Left ventricle myocardium inferior (tissue), 1 donor: ENCODE data around the gene UVRAG. TPM values are rescaled to one million over a fixed set of nuclear protein-coding genes. Genes with fewer than 3 reads are reported as not detected.

Experiments
- DNase-seq: peaks from one replicate; pipeline ENCODE4 v3.0.0-alpha.2; 2020
- H3K27ac ChIP-seq: fragments of 200-600 bp; replicated peaks from 2 replicates; pipeline ENCODE4 v1.8.0; 2021
- H3K27me3 ChIP-seq: fragments of 200-600 bp; 2 replicates; pipeline ENCODE4 v1.8.0; 2021; ENCODE audit warnings: low read depth
- H3K36me3 ChIP-seq: fragments of 200-600 bp; 2 replicates; pipeline ENCODE4 v1.8.0; 2021
- H3K4me1 ChIP-seq: fragments of 200-600 bp; 2 replicates; pipeline ENCODE4 v1.8.0; 2021
- H3K4me3 ChIP-seq: fragments of 200-600 bp; 2 replicates; pipeline ENCODE4 v1.8.0; 2021; ENCODE audit warnings: mild to moderate bottlenecking, moderate library complexity
- H3K9me3 ChIP-seq: fragments of 200-600 bp; replicated peaks from 2 replicates; pipeline ENCODE4 v1.8.0; 2021
- CTCF ChIP-seq: fragments of 200-600 bp; IDR thresholded peaks from 2 replicates; pipeline ENCODE4 v1.8.0; 2021; ENCODE audit warnings: antibody characterized with exemption, mild to moderate bottlenecking, borderline replicate concordance
- intact Hi-C: fragments of 100-400 bp; cut with micrococcal nuclease; formaldehyde crosslinking; loops from one replicate; pipeline ENCODE4 v1.11.0; 2022
- total RNA-seq: library from RNA; stranded (reverse); fragmentation: NEBNext Ultra II Directional; extraction: Animal tissue kit (Norgen Biotek cat#: 25700); gene quantifications from one replicate; pipeline ENCODE4 v1.2.1, GENCODE V29; 2021
- donor health status: DM: no; HTN: yes; CAD: no; lungs with severe emphysema.

The UVRAG gene
- total RNA-seq, 1 donor from 2014 or later: 11.4 TPM

GRCh38 chr11:75812542-75813040 lies 2.4 kb upstream of the UVRAG start:
- no peak for DNase-seq
- Histone ChIP-seq H3K4me3 (no peak overlapping the region), H3K27me3 (no peaks in the 10 kb centered on the region), H3K36me3 (no peaks in the 10 kb centered on the region), H3K27ac (peak overlapping the region; percentile 95), H3K4me1 (peaks cover 46% of the 10 kb centered on the region), H3K9me3 (no peaks in the 10 kb centered on the region)
- intact Hi-C loops: no loop called here
- TF ChIP-seq CTCF: no peak

DNA sequence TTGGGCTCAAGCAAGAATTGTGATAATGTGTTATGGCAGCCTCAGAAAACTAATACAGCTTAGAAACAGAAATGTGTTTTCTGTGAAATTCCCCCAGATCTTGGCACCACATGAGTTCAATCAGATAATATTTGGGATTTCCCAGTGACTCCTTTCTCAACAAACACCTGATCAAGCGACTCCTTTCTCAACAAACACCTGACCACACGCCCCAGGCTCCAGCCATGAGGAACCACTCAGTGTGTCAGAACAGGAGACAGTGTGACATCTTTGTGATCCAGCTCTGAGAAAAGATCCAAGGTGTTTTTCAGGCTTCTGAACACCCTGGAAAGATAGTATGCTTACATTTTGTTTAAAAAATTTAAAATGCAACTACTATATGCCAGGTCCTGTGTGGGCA lies 1.9 kb upstream of the UVRAG start:
- Histone ChIP-seq H3K27me3 (no peaks in the 10 kb centered on the region), H3K4me1 (peaks cover 52% of the 10 kb centered on the region), H3K36me3 (no peaks in the 10 kb centered on the region), H3K4me3 (no peak overlapping the region), H3K9me3 (no peaks in the 10 kb centered on the region), H3K27ac (peak overlapping the region; percentile 95)
- TF ChIP-seq CTCF: no peak
- intact Hi-C loops: no loop called here
- no peak for DNase-seq

- Histone ChIP-seq H3K36me3 (no peaks in the 10 kb centered on the region), H3K27ac (peak overlapping the region; percentile 95), H3K9me3 (no peaks in the 10 kb centered on the region), H3K4me3 (peak overlapping the region; percentile 85), H3K4me1 (peaks cover 53% of the 10 kb centered on the region), H3K27me3 (no peaks in the 10 kb centered on the region)
- DNase-seq: no peak
- no peak for TF ChIP-seq CTCF
- intact Hi-C loops: no loop called here
Observed at GRCh38 chr11:75813622-75814039, 1.4 kb upstream of the UVRAG start.

DNA sequence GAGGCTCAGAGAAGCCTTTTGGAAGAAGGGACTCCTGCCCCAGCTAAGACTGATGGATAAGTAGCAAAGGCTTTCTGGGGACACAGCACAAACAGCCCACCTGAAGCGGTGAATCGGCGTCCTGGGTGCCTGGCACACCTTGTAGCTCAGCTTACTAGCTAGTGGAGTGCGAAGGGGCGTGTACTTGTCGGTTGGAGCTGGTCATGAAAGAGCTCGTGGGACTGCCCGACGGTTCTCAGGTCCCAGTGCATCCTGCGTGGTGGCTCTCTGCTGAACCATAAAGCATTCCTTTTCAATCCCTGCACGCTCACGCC lies 690 bp upstream of the UVRAG start:
- peaks cover 60% of the 10 kb centered on the region for H3K4me1 ChIP-seq
- no peaks in the 10 kb centered on the region for H3K36me3 ChIP-seq
- intact Hi-C loops: no loop called here
- no peaks in the 10 kb centered on the region for H3K27me3 ChIP-seq
- no peak for DNase-seq
- H3K27ac ChIP-seq: peak overlapping the region; percentile 95
- H3K9me3 ChIP-seq: no peaks in the 10 kb centered on the region
- peak overlapping the region; percentile 85 for H3K4me3 ChIP-seq
- TF ChIP-seq CTCF: no peak

GRCh38 chr11:75815345-75816168 lies 547 bp downstream of the UVRAG start:
- DNase-seq: no peak
- Histone ChIP-seq H3K27ac (peak overlapping the region; percentile 95), H3K27me3 (no peaks in the 10 kb centered on the region), H3K4me1 (peaks cover 63% of the 10 kb centered on the region), H3K4me3 (peak overlapping the region; percentile 85), H3K9me3 (no peaks in the 10 kb centered on the region), H3K36me3 (no peaks in the 10 kb centered on the region)
- intact Hi-C loops: no loop called here
- no peak for TF ChIP-seq CTCF
